Right forelimb (tissue), 1 donor: ENCODE results near the gene USP35.

Experiments
- DNase-seq: peaks from one replicate; pipeline ENCODE4 v3.0.0-alpha.2; 2018

Gene USP35

GRCh38 chr11:78234006-78234405 is 45.3 kb downstream of the USP35 start:
- DNase-seq, result no peak

- no peak for DNase-seq
Observed at GRCh38 chr11:78237293-78238046, 48.8 kb downstream of the USP35 start.

- no peak for DNase-seq
Observed at GRCh38 chr11:78239781-78240180, 51.1 kb downstream of the USP35 start.

GRCh38 chr11:78241475-78241874 is 52.8 kb downstream of the USP35 start:
- no peak for DNase-seq

GRCh38 chr11:78244080-78244479 is 55.4 kb downstream of the USP35 start:
- no peak for DNase-seq

GRCh38 chr11:78244546-78245255 is 56.0 kb downstream of the USP35 start:
- DNase-seq, result no peak

GRCh38 chr11:78248191-78248590 is 59.5 kb downstream of the USP35 start:
- DNase-seq, result no peak

GRCh38 chr11:78248903-78249302 is 60.2 kb downstream of the USP35 start:
- DNase-seq, result no peak

GRCh38 chr11:78250099-78250498 is 61.4 kb downstream of the USP35 start:
- DNase-seq, result no peak

GRCh38 chr11:78251083-78251775 is 62.5 kb downstream of the USP35 start:
- DNase-seq, result no peak

GRCh38 chr11:78253797-78254196 is 65.1 kb downstream of the USP35 start:
- no peak for DNase-seq

- DNase-seq, result no peak
Observed at GRCh38 chr11:78254268-78254667, 65.5 kb downstream of the USP35 start.

GRCh38 chr11:78255919-78256318 is 67.2 kb downstream of the USP35 start:
- no peak for DNase-seq

- no peak for DNase-seq
Observed at GRCh38 chr11:78256962-78257361, 68.2 kb downstream of the USP35 start.

- no peak for DNase-seq
Observed at GRCh38 chr11:78257654-78258053, 68.9 kb downstream of the USP35 start.

GRCh38 chr11:78259777-78260487 is 71.2 kb downstream of the USP35 start:
- DNase-seq, result no peak

- DNase-seq, result no peak
Observed at GRCh38 chr11:78261367-78261766, 72.6 kb downstream of the USP35 start.

GRCh38 chr11:78261828-78262227 is 73.1 kb downstream of the USP35 start:
- no peak for DNase-seq

GRCh38 chr11:78262238-78262637 is 73.5 kb downstream of the USP35 start:
- no peak for DNase-seq

GRCh38 chr11:78262691-78263090 is 74.0 kb downstream of the USP35 start:
- DNase-seq, result no peak
